ENCODE results near the gene HSPBP1. TPM values are rescaled to one million over a fixed set of nuclear protein-coding genes. Genes with fewer than 3 reads are reported as not detected.

HSPBP1 gene
- total and polyA plus RNA-seq, 2 of the 13 experiments (the other 11 are each of a cell fraction or from before 2014, with no cell fraction given) = 22.3 to 33.7 TPM

- H3K79me2 ChIP-seq (ENCODE audit: insufficient read depth, low read length) = no peaks in the 10 kb centered on the region
- ChIA-PET POLR2A (interaction anchor here (0.7 to 0.8 kb wide), 2 partner anchors 26 to 112 kb away, joined by 3 read pairs; partner anchors contain the start of gene KMT5C), CTCF (ENCODE audit: low intra/inter-chr PET ratio, low total read pairs) (no interaction called here)
- H3K4me2 ChIP-seq (ENCODE audit: low read depth, low read length) = no peak overlapping the region
- no TSS peak for BruUV-seq (replicated peaks)
- 65% methylated on average over 29 of the region's 47 CpGs for whole genome bisulfite sequencing (ENCODE audit: low lambda C conversion rate)
- ATAC-seq (no peak; the same call in 1 of the 3 replicates), FAIRE-seq (no peak), DNase-seq (ENCODE audit: low spot score) (no peak)
- no peaks in the 10 kb centered on the region for H3K9me3 ChIP-seq (ENCODE audit: low read length)
- H3K9ac ChIP-seq (ENCODE audit: insufficient read depth, low read depth, low read length) = no peak overlapping the region
- intact Hi-C loops (cut with micrococcal nuclease; ENCODE audit: unreplicated experiment) = no loop called here
- H3K27me3 ChIP-seq (ENCODE audit: control insufficient read depth in 1 of 2, insufficient read depth in 2 of 2, low read length in 2 of 2) = peaks cover 0 to 5% of the 10 kb centered on the region in 2 experiments; a peak in 1 of 5 replicates
- H3K36me3 ChIP-seq (replicated peaks in 1 of 2; ENCODE audit: control insufficient read depth in 1 of 2, insufficient read depth in 2 of 2, low read length in 2 of 2) = no peaks in the 10 kb centered on the region
- no peaks in the 10 kb centered on the region for H4K20me1 ChIP-seq (ENCODE audit: insufficient read depth, low read length)
- H3K4me3 ChIP-seq (replicated peaks in 1 of 3; ENCODE audit: insufficient read depth in 1 of 3, low read depth in 2 of 3, low read length in 3 of 3) = no peak overlapping the region
- H3K27ac ChIP-seq (ENCODE audit: extremely low read length, insufficient read depth, low read length) = no peak overlapping the region
- H2AFZ ChIP-seq (ENCODE audit: low read length) = no peak overlapping the region
- in situ Hi-C loops (cut with HindIII; ENCODE audit: extremely low pct_ligation_motif_present, low pct_unique_long_range_greater_than_20kb) = no loop called here
- H3K4me1 ChIP-seq (ENCODE audit: insufficient read depth, low read length) = peaks cover 14% of the 10 kb centered on the region
- TF ChIP-seq HNF1B (CRISPR knock-in tag; IDR thresholded peaks at IDR 0.05) (no peak), MEIS1 (CRISPR knock-in tag; IDR thresholded peaks at IDR 0.05; ENCODE audit: borderline replicate concordance) (no peak), ZNF121 (CRISPR knock-in tag; IDR thresholded peaks at IDR 0.05) (no peak), ZNF710 (CRISPR knock-in tag; IDR thresholded peaks at IDR 0.05; ENCODE audit: borderline replicate concordance) (no peak), HIVEP1 (CRISPR knock-in tag; IDR thresholded peaks at IDR 0.05) (no peak), KMT2A (CRISPR knock-in tag; IDR thresholded peaks at IDR 0.05) (no peak), TFDP2 (CRISPR knock-in tag; IDR thresholded peaks at IDR 0.05) (no peak), JDP2 (CRISPR knock-in tag; IDR thresholded peaks at IDR 0.05; ENCODE audit: borderline replicate concordance) (no peak), ZNF12 (CRISPR knock-in tag; IDR thresholded peaks at IDR 0.05) (no peak), SPEN (CRISPR knock-in tag; IDR thresholded peaks at IDR 0.05; ENCODE audit: low read depth) (no peak), ZBTB38 (CRISPR knock-in tag; IDR thresholded peaks at IDR 0.05) (0 out of 2 replicates have a peak, but pooled peaks have one; percentile 49), ZNF768 (CRISPR knock-in tag; IDR thresholded peaks at IDR 0.05) (peak; percentile 34; the same call in 1 of the 2 replicates), CEBPG (CRISPR knock-in tag; IDR thresholded peaks at IDR 0.05) (no peak)
- TF ChIP-seq, protein P1, sequence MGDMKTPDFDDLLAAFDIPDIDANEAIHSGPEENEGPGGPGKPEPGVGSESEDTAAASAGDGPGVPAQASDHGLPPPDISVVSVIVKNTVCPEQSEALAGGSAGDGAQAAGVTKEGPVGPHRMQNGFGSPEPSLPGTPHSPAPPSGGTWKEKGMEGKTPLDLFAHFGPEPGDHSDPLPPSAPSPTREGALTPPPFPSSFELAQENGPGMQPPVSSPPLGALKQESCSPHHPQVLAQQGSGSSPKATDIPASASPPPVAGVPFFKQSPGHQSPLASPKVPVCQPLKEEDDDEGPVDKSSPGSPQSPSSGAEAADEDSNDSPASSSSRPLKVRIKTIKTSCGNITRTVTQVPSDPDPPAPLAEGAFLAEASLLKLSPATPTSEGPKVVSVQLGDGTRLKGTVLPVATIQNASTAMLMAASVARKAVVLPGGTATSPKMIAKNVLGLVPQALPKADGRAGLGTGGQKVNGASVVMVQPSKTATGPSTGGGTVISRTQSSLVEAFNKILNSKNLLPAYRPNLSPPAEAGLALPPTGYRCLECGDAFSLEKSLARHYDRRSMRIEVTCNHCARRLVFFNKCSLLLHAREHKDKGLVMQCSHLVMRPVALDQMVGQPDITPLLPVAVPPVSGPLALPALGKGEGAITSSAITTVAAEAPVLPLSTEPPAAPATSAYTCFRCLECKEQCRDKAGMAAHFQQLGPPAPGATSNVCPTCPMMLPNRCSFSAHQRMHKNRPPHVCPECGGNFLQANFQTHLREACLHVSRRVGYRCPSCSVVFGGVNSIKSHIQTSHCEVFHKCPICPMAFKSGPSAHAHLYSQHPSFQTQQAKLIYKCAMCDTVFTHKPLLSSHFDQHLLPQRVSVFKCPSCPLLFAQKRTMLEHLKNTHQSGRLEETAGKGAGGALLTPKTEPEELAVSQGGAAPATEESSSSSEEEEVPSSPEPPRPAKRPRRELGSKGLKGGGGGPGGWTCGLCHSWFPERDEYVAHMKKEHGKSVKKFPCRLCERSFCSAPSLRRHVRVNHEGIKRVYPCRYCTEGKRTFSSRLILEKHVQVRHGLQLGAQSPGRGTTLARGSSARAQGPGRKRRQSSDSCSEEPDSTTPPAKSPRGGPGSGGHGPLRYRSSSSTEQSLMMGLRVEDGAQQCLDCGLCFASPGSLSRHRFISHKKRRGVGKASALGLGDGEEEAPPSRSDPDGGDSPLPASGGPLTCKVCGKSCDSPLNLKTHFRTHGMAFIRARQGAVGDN (CRISPR knock-in tag; IDR thresholded peaks at IDR 0.05) = 0 out of 2 replicates have a peak, but pooled peaks have one; percentile 15
Measured at GRCh38 chr19:55312621-55313512, 33.0 kb upstream of the HSPBP1 start.

All from HepG2 (cell line).